Ishikawa (cell line): Measurements from ENCODE around the gene TBC1D24.

Experiments used
- CEBPB ChIP-seq: IDR thresholded peaks from 2 replicates; pipeline ENCODE4 v1.6.1; 2012
- CREB1 ChIP-seq: IDR thresholded peaks from 2 replicates; pipeline ENCODE4 v1.6.1; 2012; ENCODE audit warnings: low read depth
- EP300 ChIP-seq: IDR thresholded peaks from 2 replicates; pipeline ENCODE4 v1.6.1; 2012; ENCODE audit warnings: borderline replicate concordance
- FOXM1 ChIP-seq: IDR thresholded peaks from 2 replicates; pipeline ENCODE4 v1.6.1; 2012; ENCODE audit warnings: low read depth, borderline replicate concordance
- MAX ChIP-seq: IDR thresholded peaks from 2 replicates; pipeline ENCODE4 v1.6.1; 2012
- NFIC ChIP-seq: IDR thresholded peaks from 2 replicates; pipeline ENCODE4 v1.6.1; 2012
- RAD21 ChIP-seq: IDR thresholded peaks from 2 replicates; pipeline ENCODE4 v1.6.1; 2012; ENCODE audit warnings: low read depth
- REST ChIP-seq: IDR thresholded peaks from 2 replicates; pipeline ENCODE4 v1.6.1; 2012; ENCODE audit warnings: low read depth, mild to moderate bottlenecking
- TAF1 ChIP-seq: IDR thresholded peaks from 2 replicates; pipeline ENCODE4 v1.6.1; 2012; ENCODE audit warnings: low read depth, mild to moderate bottlenecking
- TCF12 ChIP-seq: IDR thresholded peaks from 2 replicates; pipeline ENCODE4 v1.6.1; 2012; ENCODE audit warnings: low read depth
- TEAD4 ChIP-seq: IDR thresholded peaks from 2 replicates; pipeline ENCODE4 v1.6.1; 2012
- USF1 ChIP-seq: IDR thresholded peaks from 2 replicates; pipeline ENCODE4 v1.6.1; 2012
- YY1 ChIP-seq: IDR thresholded peaks from 2 replicates; pipeline ENCODE4 v1.6.1; 2012; ENCODE audit warnings: low read depth
- ZBTB7A ChIP-seq: IDR thresholded peaks from 2 replicates; pipeline ENCODE4 v1.6.1; 2012; ENCODE audit warnings: low read depth

GRCh38 chr16:2531371-2531695 is 56.4 kb downstream of the TBC1D24 start, which contains the start of gene CEMP1:
- TF ChIP-seq YY1 (no peak), NFIC (no peak), TCF12 (no peak), REST (no peak), TAF1 (no peak), MAX (no peak), FOXM1 (no peak), CEBPB (no peak), CREB1 (no peak), USF1 (no peak), ZBTB7A (no peak), TEAD4 (no peak), RAD21 (no peak), EP300 (no peak)
